ENCODE measurements around the gene TES.
A peak's percentile ranks its signal among the peaks of the same experiment; 100 is the strongest.
"Not testable (repeated sequence)": the region's sequence is repeated elsewhere in the genome, so short reads cannot be mapped to it uniquely, and the experiment has no call there.

The TES gene

GRCh38 chr7:116242759-116243158 lies 32.4 kb downstream of the TES start:
- no peak for DNase-seq (ENCODE audit: low read depth in 2 of 2)

- not testable (repeated sequence) for DNase-seq (ENCODE audit: low read depth in 2 of 2)
These were observed 34.5 kb downstream of the TES start for GRCh38 chr7:116244803-116245202.

- no peak for DNase-seq (ENCODE audit: low read depth in 2 of 2)
These were observed 36.0 kb downstream of the TES start for GRCh38 chr7:116246357-116246756.

- no peak for DNase-seq (ENCODE audit: low read depth in 2 of 2)
These were observed 39.7 kb downstream of the TES start for GRCh38 chr7:116249969-116250553.

- no peak for DNase-seq (ENCODE audit: low read depth in 2 of 2)
These were observed 41.3 kb downstream of the TES start for GRCh38 chr7:116251675-116252074.

GRCh38 chr7:116252249-116252648 lies 41.9 kb downstream of the TES start:
- no peak for DNase-seq (ENCODE audit: low read depth in 2 of 2)

GRCh38 chr7:116257156-116257555 lies 46.8 kb downstream of the TES start:
- no peak for DNase-seq (ENCODE audit: low read depth in 2 of 2)

- DNase-seq (ENCODE audit: low read depth in 2 of 2) = no peak
These were observed 48.4 kb downstream of the TES start for GRCh38 chr7:116258734-116259133.

GRCh38 chr7:116259156-116259870 lies 49.0 kb downstream of the TES start:
- no peak for DNase-seq (ENCODE audit: low read depth in 2 of 2)

- peak; percentile 68 to 78 for DNase-seq (ENCODE audit: low read depth in 2 of 2)
These were observed 49.6 kb downstream of the TES start for GRCh38 chr7:116259871-116260440.

GRCh38 chr7:116261904-116262303 lies 51.6 kb downstream of the TES start:
- DNase-seq (ENCODE audit: low read depth in 2 of 2) = no peak

GRCh38 chr7:116265881-116266280 lies 55.5 kb downstream of the TES start:
- DNase-seq (ENCODE audit: low read depth in 2 of 2) = no peak

GRCh38 chr7:116269466-116269865 lies 59.1 kb downstream of the TES start:
- DNase-seq (ENCODE audit: low read depth in 2 of 2) = no peak

GRCh38 chr7:116271161-116271913 lies 61.0 kb downstream of the TES start:
- DNase-seq (ENCODE audit: low read depth in 2 of 2) = peak in 1 of 2 experiments; percentile 12

GRCh38 chr7:116271963-116272886 lies 61.9 kb downstream of the TES start:
- peak; percentile 90 for DNase-seq (ENCODE audit: low read depth in 2 of 2)

- no peak for DNase-seq (ENCODE audit: low read depth in 2 of 2)
These were observed 63.1 kb downstream of the TES start for GRCh38 chr7:116273283-116273917.

GRCh38 chr7:116273918-116274301 lies 63.6 kb downstream of the TES start:
- DNase-seq (ENCODE audit: low read depth in 2 of 2) = no peak

- no peak for DNase-seq (ENCODE audit: low read depth in 2 of 2)
These were observed 66.7 kb downstream of the TES start for GRCh38 chr7:116277070-116277469.

- no peak for DNase-seq (ENCODE audit: low read depth in 2 of 2)
These were observed 68.9 kb downstream of the TES start for GRCh38 chr7:116279217-116279616.

- DNase-seq (ENCODE audit: low read depth in 2 of 2) = no peak
These were observed 70.5 kb downstream of the TES start for GRCh38 chr7:116280803-116281202.

- no peak for DNase-seq (ENCODE audit: low read depth in 2 of 2)
These were observed 73.4 kb downstream of the TES start for GRCh38 chr7:116283595-116284204.

Data from fibroblast of skin of left biceps (primary cell).